Activated effector memory CD4-positive, alpha-beta T cell treated with Interleukin-2 at 50 U/mL for 16 hours (primary cell): ENCODE measurements around the gene VN1R4.
A peak's percentile ranks its signal among the peaks of the same experiment; 100 is the strongest.
"Not testable (repeated sequence)": the region's sequence is repeated elsewhere in the genome, so short reads cannot be mapped to it uniquely, and the experiment has no call there.

Source experiments
- DNase-seq: peaks from one replicate; pipeline ENCODE4 v3.0.0-alpha.2; 2020

Gene VN1R4

GRCh38 chr19:53267623-53268022 lies at the start of gene VN1R4:
Gene VN1R4, minus strand, starts transcription at chr19:53267723. Its CDS starts 58 bp downstream, at chr19:53267665.
- not testable (repeated sequence) for DNase-seq

- no peak for DNase-seq
These were observed 44.4 kb upstream of the VN1R4 start for GRCh38 chr19:53311897-53312296.

- no peak for DNase-seq
These were observed 43.5 kb upstream of the VN1R4 start for GRCh38 chr19:53311044-53311443.

- no peak for DNase-seq
These were observed 40.9 kb upstream of the VN1R4 start for GRCh38 chr19:53308339-53308811.

GRCh38 chr19:53301341-53301740 lies 33.8 kb upstream of the VN1R4 start:
- not testable (repeated sequence) for DNase-seq

- no peak for DNase-seq
These were observed 27.4 kb upstream of the VN1R4 start for GRCh38 chr19:53294786-53295441.

GRCh38 chr19:53290758-53291549 lies 23.4 kb upstream of the VN1R4 start:
- no peak for DNase-seq

GRCh38 chr19:53285087-53285486 lies 17.6 kb upstream of the VN1R4 start:
- DNase-seq, result no peak

GRCh38 chr19:53281947-53282346 lies 14.4 kb upstream of the VN1R4 start:
- DNase-seq, result not testable (repeated sequence)

- DNase-seq, result no peak
These were observed 8.0 kb upstream of the VN1R4 start for GRCh38 chr19:53275480-53275879.

- DNase-seq, result no peak
These were observed 4.5 kb upstream of the VN1R4 start for GRCh38 chr19:53272044-53272443.

- DNase-seq, result not testable (repeated sequence)
These were observed 2.3 kb upstream of the VN1R4 start for GRCh38 chr19:53269861-53270260.

- not testable (repeated sequence) for DNase-seq
These were observed 9.7 kb downstream of the VN1R4 start, which contains the start of gene VN1R2 for GRCh38 chr19:53257715-53258342. Gene VN1R2, plus strand, starts transcription at chr19:53258292. Its CDS starts 84 bp downstream, at chr19:53258376.

- peak; percentile 67 for DNase-seq
These were observed 12.8 kb downstream of the VN1R4 start, which contains the start of gene ZNF677 for GRCh38 chr19:53254411-53255341. Gene ZNF677, minus strand, starts transcription at chr19:53254873. Its CDS starts 3,323 bp downstream, at chr19:53251550.

- DNase-seq, result no peak
These were observed 21.0 kb downstream of the VN1R4 start for GRCh38 chr19:53246498-53246897.

GRCh38 chr19:53237114-53237777 lies 30.3 kb downstream of the VN1R4 start:
- DNase-seq, result no peak

GRCh38 chr19:53224606-53225005 lies 42.9 kb downstream of the VN1R4 start:
- no peak for DNase-seq

GRCh38 chr19:53222716-53223115 lies 44.8 kb downstream of the VN1R4 start:
- not testable (repeated sequence) for DNase-seq
